GM18868 (cell line): ENCODE data around the gene ZC2HC1B.
A peak's percentile ranks its signal among the peaks of the same experiment; 100 is the strongest.
"Not testable (repeated sequence)": the region's sequence is repeated elsewhere in the genome, so short reads cannot be mapped to it uniquely, and the experiment has no call there.

Experiments used
- ATAC-seq: cut with Tn5 transposase; IDR thresholded peaks from one replicate; pipeline ENCODE4 v1.9.1; 2021; ENCODE audit warnings: mild to moderate bottlenecking, moderate library complexity; ENCODE audit not compliant: unreplicated experiment

Gene ZC2HC1B

GRCh38 chr6:143867236-143867635, 3.0 kb downstream of the ZC2HC1B start:
- no peak for ATAC-seq

- not testable (repeated sequence) for ATAC-seq
Observed at GRCh38 chr6:143868808-143869207, 4.5 kb downstream of the ZC2HC1B start.

- not testable (repeated sequence) for ATAC-seq
Observed at GRCh38 chr6:143871202-143871730, 7.0 kb downstream of the ZC2HC1B start.

GRCh38 chr6:143872201-143872600, 7.9 kb downstream of the ZC2HC1B start:
- ATAC-seq = peak; percentile 100

- ATAC-seq = not testable (repeated sequence)
Observed at GRCh38 chr6:143873600-143873999, 9.3 kb downstream of the ZC2HC1B start.

GRCh38 chr6:143874503-143874902, 10.2 kb downstream of the ZC2HC1B start:
- not testable (repeated sequence) for ATAC-seq

- ATAC-seq = peak; percentile 57
Observed at GRCh38 chr6:143877584-143878271, 13.5 kb downstream of the ZC2HC1B start.

- no peak for ATAC-seq
Observed at GRCh38 chr6:143878272-143878760, 14.0 kb downstream of the ZC2HC1B start.

- no peak for ATAC-seq
Observed at GRCh38 chr6:143880412-143880811, 16.1 kb downstream of the ZC2HC1B start.

GRCh38 chr6:143882401-143882930, 18.2 kb downstream of the ZC2HC1B start:
- no peak for ATAC-seq

GRCh38 chr6:143884216-143884900, 20.1 kb downstream of the ZC2HC1B start:
- ATAC-seq = no peak

- no peak for ATAC-seq
Observed at GRCh38 chr6:143885116-143885515, 20.8 kb downstream of the ZC2HC1B start.

- ATAC-seq = no peak
Observed at GRCh38 chr6:143894655-143895054, 30.4 kb downstream of the ZC2HC1B start.

GRCh38 chr6:143896126-143896860, 32.0 kb downstream of the ZC2HC1B start:
- no peak for ATAC-seq

- ATAC-seq = no peak
Observed at GRCh38 chr6:143900358-143900757, 36.1 kb downstream of the ZC2HC1B start.

- peak; percentile 96 for ATAC-seq
Observed at GRCh38 chr6:143901885-143902750, 37.8 kb downstream of the ZC2HC1B start.

GRCh38 chr6:143902827-143903226, 38.6 kb downstream of the ZC2HC1B start:
- no peak for ATAC-seq

- no peak for ATAC-seq
Observed at GRCh38 chr6:143911028-143911427, 46.8 kb downstream of the ZC2HC1B start.

- ATAC-seq = no peak
Observed at GRCh38 chr6:143912671-143913070, 48.4 kb downstream of the ZC2HC1B start.

GRCh38 chr6:143917026-143917425, 52.8 kb downstream of the ZC2HC1B start:
- not testable (repeated sequence) for ATAC-seq
